H9 (cell line): Measurements from ENCODE around the gene HEYL. TPM values are rescaled to one million over a fixed set of nuclear protein-coding genes. Genes with fewer than 3 reads are reported as not detected.

Experiments
- DNase-seq: peaks from one replicate; pipeline ENCODE4 v3.0.0-alpha.2; 2017
- H2AFZ ChIP-seq: one replicate; pipeline ENCODE4 v1.6.1; 2013; ENCODE audit warnings: mild to moderate bottlenecking, low read length, control low read depth, moderate library complexity
- H2AK5ac ChIP-seq: 2 replicates; pipeline ENCODE4 v1.6.1; 2013; ENCODE audit warnings: low read length, control low read depth, mixed read lengths; ENCODE audit not compliant: insufficient read length
- H2BK120ac ChIP-seq: one replicate; pipeline ENCODE4 v1.6.1; 2013; ENCODE audit warnings: low read depth, mild to moderate bottlenecking, low read length, control low read depth, inconsistent platforms; ENCODE audit not compliant: poor library complexity, severe bottlenecking
- H2BK12ac ChIP-seq: 2 replicates; pipeline ENCODE4 v1.6.1; 2013; ENCODE audit warnings: low read length, control low read depth, mixed read lengths, low read depth; ENCODE audit not compliant: insufficient read length
- H2BK15ac ChIP-seq: 2 replicates; pipeline ENCODE4 v1.6.1; 2013; ENCODE audit warnings: low read depth, low read length, control low read depth
- H2BK20ac ChIP-seq: one replicate; pipeline ENCODE4 v1.6.1; 2013; ENCODE audit warnings: low read depth, mild to moderate bottlenecking, low read length, control low read depth, inconsistent platforms; ENCODE audit not compliant: poor library complexity, severe bottlenecking
- H2BK5ac ChIP-seq: 2 replicates; pipeline ENCODE4 v1.6.1; 2013; ENCODE audit warnings: low read length, control low read depth, mixed read lengths; ENCODE audit not compliant: insufficient read length
- H3K14ac ChIP-seq: 2 replicates; pipeline ENCODE4 v1.6.1; 2013; ENCODE audit warnings: low read length, control low read depth; ENCODE audit not compliant: insufficient read depth
- H3K18ac ChIP-seq: 2 replicates; pipeline ENCODE4 v1.6.1; 2013; ENCODE audit warnings: low read depth, mild to moderate bottlenecking, mixed read lengths, low read length, control low read depth; ENCODE audit not compliant: insufficient read length
- H3K23ac ChIP-seq: 2 replicates; pipeline ENCODE4 v1.6.1; 2013; ENCODE audit warnings: low read length, control low read depth, mixed read lengths, low read depth; ENCODE audit not compliant: insufficient read length
- H3K23me2 ChIP-seq: 2 replicates; pipeline ENCODE4 v1.6.1; 2013; ENCODE audit warnings: low read depth, mild to moderate bottlenecking, mixed read lengths, low read length, control low read depth; ENCODE audit not compliant: insufficient read length, poor library complexity, severe bottlenecking
- H3K27ac ChIP-seq: 2 replicates; pipeline ENCODE4 v1.5.1; 2013; ENCODE audit warnings: low read length, control low read depth, mixed read lengths, low read depth; ENCODE audit not compliant: insufficient read length
- H3K27me3 ChIP-seq: 2 replicates; pipeline ENCODE4 v1.6.1; 2013; ENCODE audit warnings: low read length, control low read depth, inconsistent platforms; ENCODE audit not compliant: insufficient read depth
- H3K4ac ChIP-seq: 2 replicates; pipeline ENCODE4 v1.6.1; 2013; ENCODE audit warnings: low read depth, mild to moderate bottlenecking, control low read depth, inconsistent platforms, low read length, moderate library complexity
- H3K4me1 ChIP-seq: 2 replicates; pipeline ENCODE4 v1.6.1; 2013; ENCODE audit warnings: low read length, control low read depth, inconsistent platforms; ENCODE audit not compliant: insufficient read depth
- H3K4me2 ChIP-seq: 2 replicates; pipeline ENCODE4 v1.6.1; 2013; ENCODE audit warnings: low read length, control low read depth, mixed read lengths; ENCODE audit not compliant: insufficient read length, insufficient read depth
- H3K56ac ChIP-seq: 2 replicates; pipeline ENCODE4 v1.6.1; 2013; ENCODE audit warnings: low read depth, mild to moderate bottlenecking, mixed read lengths, low read length, control low read depth; ENCODE audit not compliant: insufficient read length
- H3K79me1 ChIP-seq: 2 replicates; pipeline ENCODE4 v1.6.1; 2013; ENCODE audit warnings: low read depth, mild to moderate bottlenecking, moderate library complexity, low read length, control low read depth, inconsistent platforms; ENCODE audit not compliant: insufficient read depth, poor library complexity, severe bottlenecking
- H3K79me2 ChIP-seq: 2 replicates; pipeline ENCODE4 v1.6.1; 2013; ENCODE audit warnings: low read length, control low read depth, inconsistent platforms; ENCODE audit not compliant: insufficient read depth
- H3K9ac ChIP-seq: 2 replicates; pipeline ENCODE4 v1.6.1; 2013; ENCODE audit warnings: low read length, control low read depth, mixed read lengths; ENCODE audit not compliant: insufficient read length; ENCODE audit errors: extremely low read depth
- H3K9me3 ChIP-seq: one replicate; pipeline ENCODE4 v1.6.1; 2013; ENCODE audit warnings: low read depth, low read length, inconsistent platforms; ENCODE audit not compliant: control insufficient read depth
- H3T11ph ChIP-seq: one replicate; pipeline ENCODE4 v1.6.1; 2013; ENCODE audit warnings: mild to moderate bottlenecking, low read length, control low read depth, inconsistent platforms
- H4K20me1 ChIP-seq: one replicate; pipeline ENCODE4 v1.6.1; 2013; ENCODE audit not compliant: control insufficient read depth, insufficient read length, insufficient read depth
- H4K5ac ChIP-seq: 2 replicates; pipeline ENCODE4 v1.6.1; 2013; ENCODE audit warnings: low read depth, mild to moderate bottlenecking, mixed read lengths, low read length, control low read depth; ENCODE audit not compliant: insufficient read length
- H4K8ac ChIP-seq: replicated peaks from 2 replicates; pipeline ENCODE4 v1.6.1; 2013; ENCODE audit warnings: low read length, control low read depth, mixed read lengths, low read depth; ENCODE audit not compliant: insufficient read length
- H4K91ac ChIP-seq: 2 replicates; pipeline ENCODE4 v1.6.1; 2013; ENCODE audit warnings: low read depth, mild to moderate bottlenecking, moderate library complexity, mixed read lengths, low read length, control low read depth; ENCODE audit not compliant: insufficient read length
- H3K27ac Mint-ChIP-seq, 3 experiments: 2 replicates in 2 of 3; 3 replicates in 1 of 3; pipeline ENCODE4 v1.8.0; 2020 to 2021; ENCODE audit warnings: mixed read lengths in 3 of 3, mild to moderate bottlenecking in 1 of 3, moderate library complexity in 1 of 3
- H3K27me3 Mint-ChIP-seq: 2 replicates; pipeline ENCODE4 v1.8.0; 2021; ENCODE audit warnings: low read depth, mild to moderate bottlenecking, moderate library complexity, mixed read lengths
- H3K36me3 Mint-ChIP-seq, 3 experiments: 2 replicates in 2 of 3; 3 replicates in 1 of 3; pipeline ENCODE4 v1.8.0; 2020 to 2021; ENCODE audit warnings: low read depth in 3 of 3, mixed read lengths in 3 of 3; ENCODE audit not compliant: insufficient read depth in 1 of 3
- H3K4me1 Mint-ChIP-seq, 2 experiments: 2 replicates each; pipeline ENCODE4 v1.8.0; 2020; ENCODE audit warnings: mixed read lengths in 2 of 2
- H3K4me3 Mint-ChIP-seq, 2 experiments: 2 replicates in 1 of 2; 3 replicates in 1 of 2; pipeline ENCODE4 v1.8.0; 2020 to 2021; ENCODE audit warnings: mild to moderate bottlenecking in 2 of 2, mixed read lengths in 2 of 2, moderate library complexity in 1 of 2
- H3K9me3 Mint-ChIP-seq, 2 experiments: 2 replicates in 1 of 2; 3 replicates in 1 of 2; pipeline ENCODE4 v1.8.0; 2020; ENCODE audit warnings: mild to moderate bottlenecking in 2 of 2, mixed read lengths in 2 of 2, moderate library complexity in 1 of 2
- WGBS: extraction: QIAGEN DNeasy Blood & Tissue Kit; methylation state at CpG from one replicate; pipeline ENCODE4 v1.1.7; 2013; ENCODE audit warnings: missing lambda C conversion rate, low lambda C conversion rate, mixed read lengths; ENCODE audit not compliant: insufficient read length; ENCODE audit errors: extremely low coverage; 5-methylcytosine and 5-hydroxymethylcytosine counted together
- total RNA-seq: library from RNA; stranded (reverse); gene quantifications from 2 replicates; pipeline ENCODE4 v1.2.1, GENCODE V29; 2021
- TF ChIP-seq, protein P1 (sequence below): fragments of 200-600 bp; sonication (generic); conservative IDR thresholded peaks from 3 replicates; pipeline ENCODE4 v1.8.0; 2021; ENCODE audit warnings: antibody characterized with exemption, mild to moderate bottlenecking

Gene HEYL
- total RNA-seq, 1 experiment from 2014 or later = 1.9 TPM

DNA sequence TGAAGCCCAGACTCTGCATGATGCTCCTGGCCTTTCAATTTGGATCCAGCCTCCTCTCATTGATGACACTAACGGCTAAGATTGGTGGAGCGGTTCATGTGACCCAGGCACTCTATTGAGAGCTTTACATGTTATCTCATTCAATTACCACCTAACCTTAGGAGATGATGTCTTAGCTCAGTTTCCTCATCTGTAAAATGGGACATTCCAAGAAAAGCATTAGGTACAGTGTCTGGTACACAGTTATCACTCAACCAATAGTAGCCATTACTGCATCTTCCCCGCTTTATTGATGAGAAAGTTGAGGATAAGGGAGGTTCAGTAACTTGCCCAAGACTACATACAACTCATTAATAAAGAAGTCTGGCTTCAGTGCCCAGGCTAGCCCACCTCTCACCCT, 17.0 kb downstream of the HEYL start:
- WGBS = no CpG with 5 or more reads among the region's 3 CpGs
- no peak overlapping the region for H3T11ph ChIP-seq
- no peak overlapping the region for H4K5ac ChIP-seq
- H3K23me2 ChIP-seq = no peaks in the 10 kb centered on the region
- H2BK15ac ChIP-seq = no peak overlapping the region
- H3K79me1 ChIP-seq = no peaks in the 10 kb centered on the region
- H4K20me1 ChIP-seq = no peaks in the 10 kb centered on the region
- no peak for DNase-seq
- no peak overlapping the region for H3K27ac ChIP-seq
- no peak overlapping the region for H2BK5ac ChIP-seq
- no peak overlapping the region for H3K14ac ChIP-seq
- H2BK120ac ChIP-seq = no peak overlapping the region
- TF ChIP-seq, protein P1, sequence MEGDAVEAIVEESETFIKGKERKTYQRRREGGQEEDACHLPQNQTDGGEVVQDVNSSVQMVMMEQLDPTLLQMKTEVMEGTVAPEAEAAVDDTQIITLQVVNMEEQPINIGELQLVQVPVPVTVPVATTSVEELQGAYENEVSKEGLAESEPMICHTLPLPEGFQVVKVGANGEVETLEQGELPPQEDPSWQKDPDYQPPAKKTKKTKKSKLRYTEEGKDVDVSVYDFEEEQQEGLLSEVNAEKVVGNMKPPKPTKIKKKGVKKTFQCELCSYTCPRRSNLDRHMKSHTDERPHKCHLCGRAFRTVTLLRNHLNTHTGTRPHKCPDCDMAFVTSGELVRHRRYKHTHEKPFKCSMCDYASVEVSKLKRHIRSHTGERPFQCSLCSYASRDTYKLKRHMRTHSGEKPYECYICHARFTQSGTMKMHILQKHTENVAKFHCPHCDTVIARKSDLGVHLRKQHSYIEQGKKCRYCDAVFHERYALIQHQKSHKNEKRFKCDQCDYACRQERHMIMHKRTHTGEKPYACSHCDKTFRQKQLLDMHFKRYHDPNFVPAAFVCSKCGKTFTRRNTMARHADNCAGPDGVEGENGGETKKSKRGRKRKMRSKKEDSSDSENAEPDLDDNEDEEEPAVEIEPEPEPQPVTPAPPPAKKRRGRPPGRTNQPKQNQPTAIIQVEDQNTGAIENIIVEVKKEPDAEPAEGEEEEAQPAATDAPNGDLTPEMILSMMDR = no peak
- H4K8ac ChIP-seq = no peak overlapping the region
- no peaks in the 10 kb centered on the region for H3K79me2 ChIP-seq
- no peak overlapping the region for H2AK5ac ChIP-seq
- Mint-ChIP-seq H3K27me3 (peaks cover 76% of the 10 kb centered on the region), H3K36me3 (no peaks in the 10 kb centered on the region), H3K9me3 (no peaks in the 10 kb centered on the region), H3K4me1 (no peaks in the 10 kb centered on the region), H3K4me3 (no peak overlapping the region), H3K27ac (no peak overlapping the region)
- H3K18ac ChIP-seq = no peak overlapping the region
- H3K23ac ChIP-seq = no peak overlapping the region
- H3K9me3 ChIP-seq = no peaks in the 10 kb centered on the region
- no peak overlapping the region for H2AFZ ChIP-seq
- H3K4me1 ChIP-seq = no peaks in the 10 kb centered on the region
- no peak overlapping the region for H3K4me2 ChIP-seq
- H4K91ac ChIP-seq = no peak overlapping the region
- no peak overlapping the region for H3K4ac ChIP-seq
- H3K56ac ChIP-seq = no peak overlapping the region
- H2BK12ac ChIP-seq = no peak overlapping the region
- no peaks in the 10 kb centered on the region for H3K27me3 ChIP-seq
- H3K9ac ChIP-seq = no peak overlapping the region
- H2BK20ac ChIP-seq = no peak overlapping the region
